Embryonic facial prominence (tissue), 1 donor: ENCODE results near the gene CKAP2L.
"Not testable (repeated sequence)": the region's sequence is repeated elsewhere in the genome, so short reads cannot be mapped to it uniquely, and the experiment has no call there.

Source experiments
- DNase-seq: peaks from one replicate; pipeline ENCODE4 v3.0.0-alpha.2; 2016; ENCODE audit errors: extremely low spot score

Gene CKAP2L

DNA sequence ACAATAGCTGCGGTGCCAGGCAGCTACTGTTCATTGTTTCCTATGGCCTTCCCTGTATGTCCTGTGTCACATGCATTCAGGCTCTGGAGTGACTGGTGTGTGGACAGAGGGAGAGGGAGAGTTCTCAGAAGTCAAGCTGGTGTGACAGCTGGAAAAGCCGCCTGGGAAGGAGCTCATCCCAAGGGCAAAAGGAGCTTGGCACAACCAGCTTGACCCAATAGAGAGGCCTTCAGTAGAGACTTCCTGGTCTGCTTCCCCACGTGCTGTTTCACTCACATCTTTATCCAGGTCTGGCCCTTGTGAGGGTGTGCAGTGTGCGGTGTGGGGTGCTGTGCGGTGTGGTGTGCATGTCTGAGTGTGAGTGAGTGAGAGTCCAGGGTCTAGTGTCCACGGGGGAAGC lies 54.7 kb downstream of the CKAP2L start:
- DNase-seq = no peak

DNA sequence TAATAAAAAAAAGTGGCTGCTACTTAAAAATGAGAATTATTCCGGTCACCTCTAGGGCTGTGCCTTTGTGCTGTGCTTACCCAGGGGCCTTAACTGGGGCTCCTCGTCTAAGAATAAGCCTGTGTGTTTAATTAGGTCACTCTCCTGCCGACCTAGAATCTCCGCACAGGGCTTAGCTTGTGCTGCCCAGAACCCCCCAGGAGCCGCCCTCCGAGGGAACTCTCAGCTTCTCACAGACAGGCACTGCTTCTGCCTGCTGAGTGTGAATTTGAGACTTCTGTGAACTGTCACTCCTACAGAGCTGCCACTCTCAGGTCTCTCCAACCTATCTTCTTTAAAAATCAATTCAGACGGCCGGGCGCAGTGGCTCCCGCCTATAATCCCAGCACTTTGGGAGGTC lies 55.4 kb downstream of the CKAP2L start:
- no peak for DNase-seq

- DNase-seq = not testable (repeated sequence)
These were observed 57.5 kb downstream of the CKAP2L start for GRCh38 chr2:112706947-112707346.

- DNase-seq = no peak
These were observed 58.2 kb downstream of the CKAP2L start for GRCh38 chr2:112706170-112706664.

DNA sequence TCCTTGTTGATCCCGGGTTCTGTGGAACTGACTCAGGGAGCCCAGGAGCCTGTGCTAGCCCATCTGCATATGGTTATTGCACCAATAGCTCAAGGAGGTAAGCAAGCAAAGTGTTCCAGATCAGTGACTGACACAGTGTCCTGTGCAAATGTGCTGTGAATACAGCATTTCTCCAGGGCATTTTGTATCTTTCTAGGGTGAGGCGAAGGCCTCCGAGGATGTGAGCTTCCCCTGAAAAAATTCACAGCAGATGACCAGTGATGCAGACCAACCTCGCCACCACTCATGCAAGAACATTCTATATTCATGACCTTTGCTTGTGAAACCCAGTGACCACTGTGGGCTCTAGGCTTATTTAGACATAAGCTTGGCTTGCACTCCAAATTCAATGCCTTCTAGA lies 58.8 kb downstream of the CKAP2L start:
- DNase-seq = no peak

DNA sequence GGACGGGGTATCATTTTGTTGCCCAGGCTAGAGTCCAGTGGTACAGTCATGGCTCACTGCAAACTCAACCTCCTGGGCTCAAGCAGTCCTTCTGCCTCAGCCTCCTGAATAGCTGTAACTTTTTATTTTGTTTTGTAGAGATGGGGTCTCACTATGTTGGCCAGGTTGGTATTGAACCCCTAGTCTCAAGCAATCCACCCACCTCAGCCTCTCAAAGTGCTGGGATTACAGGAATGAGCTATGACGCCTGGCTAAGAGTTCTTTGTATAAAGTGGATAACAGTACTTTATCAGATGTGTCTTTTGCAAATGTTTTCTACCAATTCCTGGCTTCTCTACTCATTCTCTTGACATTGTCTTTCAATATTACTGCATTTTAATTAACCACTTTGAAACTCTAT lies 60.7 kb downstream of the CKAP2L start:
- no peak for DNase-seq

GRCh38 chr2:112701052-112701451 lies 63.4 kb downstream of the CKAP2L start:
- DNase-seq = no peak

DNA sequence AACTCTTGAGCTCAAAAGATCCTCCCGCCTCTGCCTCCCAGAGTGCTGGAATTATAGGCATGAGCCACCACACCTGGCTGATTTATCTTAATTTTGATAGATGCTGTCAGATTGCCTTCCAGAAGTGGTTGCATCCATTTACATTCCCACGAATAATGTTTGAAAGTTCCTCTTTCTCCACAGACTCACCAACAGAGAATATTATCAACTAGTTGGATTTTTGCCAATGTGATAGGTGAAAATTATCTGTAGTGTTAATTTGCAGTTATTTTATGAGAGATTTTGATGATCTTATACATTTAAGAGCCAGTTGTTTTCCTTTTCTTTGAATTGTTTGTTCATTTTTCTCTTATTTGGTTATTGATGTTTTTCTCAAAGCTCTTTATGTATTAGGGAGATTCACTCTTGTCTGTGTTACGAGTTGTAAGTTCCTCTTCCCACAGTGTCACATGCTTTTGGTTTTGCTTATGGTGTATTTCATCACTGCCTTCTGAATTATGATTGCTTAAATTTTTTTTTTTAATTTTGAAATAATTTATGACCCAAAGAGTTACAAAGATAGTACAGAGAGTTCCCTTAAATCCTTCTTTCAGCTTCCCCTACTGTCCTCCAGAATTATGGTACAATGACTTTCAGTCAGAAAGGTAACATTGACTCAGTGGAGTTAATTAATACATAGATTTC lies 64.3 kb downstream of the CKAP2L start:
- no peak for DNase-seq

DNA sequence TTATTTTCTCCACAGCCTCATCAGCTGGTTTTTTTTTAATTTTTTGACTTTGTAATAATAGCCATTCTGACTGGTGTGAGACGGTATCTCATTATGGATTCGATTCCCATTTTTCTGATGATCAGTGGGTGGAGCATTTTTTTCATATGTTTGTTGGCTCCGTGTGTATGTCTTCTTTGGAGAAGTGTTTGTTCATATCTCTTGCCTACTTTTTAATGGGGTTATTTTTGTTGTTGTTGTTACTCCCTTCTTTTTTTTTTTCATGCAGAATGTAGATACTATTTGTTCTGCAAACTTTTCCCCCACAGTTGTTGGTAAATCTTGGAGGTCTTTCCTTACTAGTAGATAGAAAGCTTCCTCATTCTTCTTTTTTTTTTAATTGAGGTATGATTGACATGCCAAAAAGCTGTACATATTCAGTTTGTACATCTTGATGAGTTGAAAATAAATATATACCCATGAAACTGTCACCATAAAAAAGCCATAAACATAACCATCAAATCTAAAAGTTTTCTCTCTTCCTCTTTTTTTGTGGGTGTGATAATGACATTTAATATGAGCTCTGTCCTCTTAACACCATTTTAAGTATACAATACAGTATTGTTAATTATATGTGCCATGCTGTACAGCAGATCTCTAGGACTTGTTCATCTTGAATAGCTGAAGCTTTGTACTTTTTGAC lies 65.4 kb downstream of the CKAP2L start:
- no peak for DNase-seq

DNA sequence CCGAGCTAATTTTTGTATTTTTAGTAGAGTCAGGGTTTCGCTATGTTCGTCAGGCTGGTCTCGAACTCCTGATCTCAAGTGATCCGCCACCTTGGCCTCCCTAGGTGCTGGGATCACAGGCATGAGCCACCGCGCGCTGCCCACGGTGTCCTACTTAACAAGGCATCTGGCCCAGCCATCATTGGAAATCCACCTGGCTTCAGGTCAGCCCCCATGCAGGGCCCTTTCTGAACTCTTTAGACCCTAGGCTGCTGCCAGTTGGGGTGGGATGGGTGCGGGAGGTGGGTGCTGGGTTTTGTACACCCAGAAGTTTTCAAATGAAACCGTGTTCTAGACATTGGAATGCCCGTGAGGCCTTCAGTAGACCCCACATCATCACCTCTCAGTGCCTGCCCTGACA lies 70.2 kb downstream of the CKAP2L start:
- no peak for DNase-seq

GRCh38 chr2:112693596-112693995 lies 70.8 kb downstream of the CKAP2L start:
- no peak for DNase-seq

DNA sequence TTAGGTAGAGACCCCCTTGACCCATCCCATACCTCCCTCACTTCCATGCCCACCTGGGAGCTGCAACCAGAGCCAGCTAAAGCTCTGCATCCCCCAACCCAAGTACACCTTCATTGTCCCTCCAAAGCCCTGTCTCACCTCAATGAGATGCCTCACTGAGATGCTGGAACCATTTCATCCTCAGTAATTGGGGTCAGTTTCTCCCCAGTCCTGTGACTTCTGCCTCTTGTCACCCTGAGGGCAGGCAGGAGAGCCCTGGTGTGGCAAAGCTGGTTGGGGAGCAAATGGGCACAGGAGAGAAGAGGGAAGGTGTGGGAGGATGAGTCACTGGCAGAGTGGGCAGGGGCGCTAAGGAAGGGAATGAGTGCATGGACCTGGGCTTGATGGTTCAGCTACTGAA lies 71.5 kb downstream of the CKAP2L start:
- no peak for DNase-seq

- DNase-seq = no peak
These were observed 71.9 kb downstream of the CKAP2L start for GRCh38 chr2:112692495-112692911.

GRCh38 chr2:112691881-112692281 lies 72.5 kb downstream of the CKAP2L start:
- no peak for DNase-seq

- no peak for DNase-seq
These were observed 73.5 kb downstream of the CKAP2L start for GRCh38 chr2:112690853-112691401.

DNA sequence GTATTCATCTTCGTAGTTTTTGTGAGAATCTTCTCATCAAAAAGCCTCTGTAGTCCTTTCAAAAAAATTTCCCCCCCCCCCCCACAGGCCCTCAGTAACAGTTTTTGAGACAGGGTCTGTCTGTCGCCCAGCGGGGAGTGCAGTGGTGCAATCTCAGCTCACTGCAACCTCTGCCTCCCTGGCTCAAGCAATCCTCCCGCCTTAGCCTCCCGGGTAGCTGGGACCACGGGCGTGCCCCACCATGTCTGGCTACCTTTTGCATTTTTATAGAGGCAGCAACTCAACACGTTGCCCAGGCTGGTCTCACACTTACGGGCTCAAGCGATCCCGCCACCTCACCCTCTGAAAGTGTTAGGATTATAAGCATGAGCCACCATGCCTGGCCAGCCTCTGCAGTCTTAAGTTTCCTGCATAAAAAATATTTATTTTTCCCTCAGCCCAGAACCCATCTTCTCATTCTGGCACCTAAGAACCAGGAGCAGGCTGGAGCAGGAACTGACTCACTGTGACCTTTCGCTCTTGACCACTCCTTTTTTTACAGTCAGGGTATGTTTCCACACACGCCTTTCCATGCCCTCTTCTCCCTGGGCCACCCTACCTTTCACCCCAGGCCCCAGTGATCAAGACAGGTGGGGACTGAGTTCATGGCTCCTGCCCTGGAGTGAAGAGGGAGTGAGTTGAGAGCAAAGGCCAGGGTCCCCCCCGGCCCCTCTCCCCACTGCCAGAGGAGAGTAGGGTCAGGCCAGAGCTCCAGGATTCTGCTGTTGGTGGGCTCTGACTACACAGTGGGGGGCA lies 76.1 kb downstream of the CKAP2L start:
- DNase-seq = no peak

DNA sequence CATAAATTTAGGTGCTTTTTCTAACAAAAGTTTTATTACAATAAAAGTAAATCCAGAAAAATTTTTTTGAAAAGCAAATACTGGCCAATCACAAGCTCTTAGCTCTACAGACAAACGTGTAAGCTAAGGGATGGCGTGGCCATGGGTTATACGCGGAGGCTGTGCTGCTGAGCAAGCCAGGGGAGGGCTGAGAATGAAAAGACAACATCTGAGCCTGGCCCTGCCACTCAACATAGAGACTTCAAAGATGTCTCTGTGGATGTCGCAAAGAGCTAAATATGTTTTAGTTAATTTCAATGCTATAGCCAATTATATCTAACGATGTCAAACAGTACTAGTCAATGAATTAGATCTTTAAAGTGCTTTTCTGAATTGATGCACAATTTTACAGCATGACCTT lies 76.9 kb downstream of the CKAP2L start:
- DNase-seq = no peak
